Measurements from ENCODE around the gene ZNF816. TPM values are rescaled to one million over a fixed set of nuclear protein-coding genes. Genes with fewer than 3 reads are reported as not detected.
"Not testable (repeated sequence)": the region's sequence is repeated elsewhere in the genome, so short reads cannot be mapped to it uniquely, and the experiment has no call there.

The ZNF816 gene
- total RNA-seq, 1 experiment from 2014 or later: 6.3 TPM

DNA sequence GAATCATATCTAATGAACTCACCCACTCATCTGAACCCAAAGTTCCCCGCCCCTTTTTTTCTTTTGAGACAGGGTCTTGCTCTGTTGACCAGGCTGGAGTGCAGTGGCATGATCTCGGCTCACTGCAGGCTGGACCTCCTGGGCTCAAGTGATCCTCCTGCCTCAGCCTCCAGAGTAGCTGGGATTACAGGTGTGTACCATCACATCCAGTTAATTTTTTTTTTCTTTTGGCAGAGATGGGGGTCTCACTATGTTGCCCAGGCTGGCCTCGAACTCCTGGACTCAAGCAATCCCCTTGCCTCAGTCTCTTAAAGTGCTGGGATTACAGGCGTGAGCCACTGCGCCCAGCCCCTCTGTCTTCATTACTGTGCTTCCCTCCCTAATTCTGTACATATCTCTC, 21.8 kb downstream of the ZNF816 start:
- DNase-seq (ENCODE audit: low spot score); in situ Hi-C loops (cut with HindIII; ENCODE audit: low sequenced_read_pairs): not testable (repeated sequence)

GRCh38 chr19:52938761-52939160, 23.9 kb downstream of the ZNF816 start:
- in situ Hi-C loops (cut with HindIII; ENCODE audit: low sequenced_read_pairs): no loop called here

DNA sequence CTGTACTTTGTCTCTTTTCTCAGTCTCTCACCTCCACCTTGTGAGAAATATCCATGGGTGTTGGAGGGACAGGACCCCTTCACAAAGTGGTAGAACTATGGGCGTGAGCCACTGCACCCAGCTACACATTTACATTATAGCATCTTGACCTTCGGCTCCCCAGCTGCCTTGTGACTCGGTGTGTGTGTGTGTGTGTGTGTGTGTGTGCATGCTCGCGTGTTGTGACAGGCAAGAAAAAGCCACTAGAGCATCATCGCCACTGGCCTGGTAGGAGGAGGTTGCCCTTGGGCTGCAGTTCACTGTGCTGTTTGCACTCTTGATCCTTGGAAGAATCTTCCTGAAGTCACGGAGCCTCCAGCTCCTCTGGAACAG, 25.7 kb downstream of the ZNF816 start:
- in situ Hi-C loops (cut with HindIII; ENCODE audit: low sequenced_read_pairs): no loop called here
- no peak for DNase-seq (ENCODE audit: low spot score)

More at GRCh38 chr19:52938761-52939160, 23.9 kb downstream of the ZNF816 start:
- no peak for DNase-seq (ENCODE audit: low spot score)

DNA sequence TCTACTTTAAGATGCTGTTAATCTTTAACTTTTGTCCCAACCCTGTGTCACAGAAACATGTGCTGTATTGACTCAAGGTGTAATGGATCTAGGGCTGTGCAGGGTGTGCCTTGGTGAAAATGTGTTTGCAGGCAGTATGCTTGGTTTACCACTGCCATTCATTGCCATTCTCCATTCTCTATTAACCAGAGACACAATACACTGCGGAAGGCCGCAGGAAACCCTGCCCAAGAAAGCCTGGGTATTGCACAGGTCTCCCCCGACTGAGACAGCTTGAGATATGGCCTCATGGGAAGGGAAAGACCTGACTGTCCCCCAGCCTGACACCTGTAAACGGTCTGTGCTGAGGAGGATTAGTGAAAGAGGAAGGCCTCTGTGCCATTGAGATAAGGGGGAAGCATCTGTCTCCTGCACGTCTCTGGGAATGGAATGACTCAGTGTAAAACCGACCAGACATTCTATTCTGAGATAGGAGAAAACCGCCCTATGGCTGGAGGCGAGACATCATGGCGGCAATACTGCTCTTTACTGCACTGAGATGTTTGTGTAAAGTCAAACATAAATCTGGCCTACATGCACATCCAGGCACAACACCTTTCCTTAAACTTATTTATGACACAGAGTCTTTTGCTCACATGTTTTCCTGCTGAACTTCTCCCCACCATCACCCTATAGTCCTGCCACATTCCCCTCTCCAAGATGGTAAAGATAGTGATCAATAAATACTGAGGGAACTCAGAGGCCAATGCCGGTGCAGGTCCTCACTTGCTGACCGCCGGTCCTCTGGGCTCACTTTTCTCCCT, 26.3 kb downstream of the ZNF816 start:
- in situ Hi-C loops (cut with HindIII; ENCODE audit: low sequenced_read_pairs): no loop called here
- no peak for DNase-seq (ENCODE audit: low spot score)

- in situ Hi-C loops (cut with HindIII; ENCODE audit: low sequenced_read_pairs): no loop called here
- DNase-seq (ENCODE audit: low spot score): no peak
These were observed 27.2 kb downstream of the ZNF816 start for GRCh38 chr19:52935434-52935833.

DNA sequence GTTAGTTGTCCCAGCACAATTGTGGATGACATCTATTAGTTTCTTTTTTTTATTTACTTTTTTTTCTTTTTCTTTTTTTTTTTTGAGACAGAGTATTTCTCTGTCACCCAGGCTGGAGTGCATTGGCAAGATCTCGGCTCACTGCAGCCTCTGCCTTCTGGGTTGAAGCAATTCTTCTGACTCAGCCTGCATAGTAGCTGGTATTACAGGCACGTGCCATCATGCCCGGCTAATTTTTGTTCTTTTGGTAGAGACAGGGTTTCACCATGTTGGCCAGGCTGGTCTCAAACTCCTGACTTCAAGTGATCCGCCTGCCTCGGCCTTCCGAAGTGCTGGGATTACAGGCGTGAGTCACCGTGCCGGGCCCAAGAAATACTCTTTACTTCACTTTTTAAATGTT, 38.0 kb downstream of the ZNF816 start:
- in situ Hi-C loops (cut with HindIII; ENCODE audit: low sequenced_read_pairs); DNase-seq (ENCODE audit: low spot score): not testable (repeated sequence)

DNA sequence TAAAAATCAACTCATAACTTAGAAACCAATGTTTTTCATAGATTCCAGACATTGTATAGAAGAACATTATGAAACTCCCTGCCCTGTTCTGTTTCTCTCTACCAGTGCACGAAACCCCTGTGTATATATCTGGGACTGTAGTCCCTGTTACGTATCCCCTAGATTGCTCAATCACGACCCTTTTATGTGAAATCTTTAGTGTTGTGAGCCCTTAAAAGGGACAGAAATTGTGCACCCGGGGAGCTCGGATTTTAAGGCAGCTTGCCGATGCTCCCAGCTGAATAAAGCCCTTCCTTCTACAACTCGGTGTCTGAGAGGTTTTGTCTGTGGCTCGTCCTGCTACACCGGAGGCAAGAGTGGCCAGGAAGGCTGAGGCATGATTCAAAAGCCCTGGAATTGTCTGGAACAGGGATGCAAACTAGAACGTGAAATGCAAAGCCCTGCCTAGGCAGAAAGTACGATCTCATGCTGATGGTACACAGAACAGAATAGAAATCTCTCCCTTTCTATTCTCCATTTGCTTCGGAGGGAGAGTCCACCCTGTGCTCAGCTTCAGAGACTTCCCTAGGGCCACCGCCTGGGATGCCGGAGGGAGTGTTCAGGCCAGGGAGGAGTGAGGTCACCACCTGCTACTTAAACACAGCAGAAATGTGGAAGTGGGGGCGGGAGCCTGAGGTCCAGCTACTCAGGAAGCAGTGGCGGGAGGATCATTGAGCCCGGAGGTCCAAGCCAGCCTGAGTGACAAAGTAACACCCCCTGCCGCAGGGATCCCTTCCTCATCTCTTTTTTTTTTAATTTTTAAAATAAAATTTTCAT, 38.7 kb downstream of the ZNF816 start:
- peak; percentile 48 for DNase-seq (ENCODE audit: low spot score)

DNA sequence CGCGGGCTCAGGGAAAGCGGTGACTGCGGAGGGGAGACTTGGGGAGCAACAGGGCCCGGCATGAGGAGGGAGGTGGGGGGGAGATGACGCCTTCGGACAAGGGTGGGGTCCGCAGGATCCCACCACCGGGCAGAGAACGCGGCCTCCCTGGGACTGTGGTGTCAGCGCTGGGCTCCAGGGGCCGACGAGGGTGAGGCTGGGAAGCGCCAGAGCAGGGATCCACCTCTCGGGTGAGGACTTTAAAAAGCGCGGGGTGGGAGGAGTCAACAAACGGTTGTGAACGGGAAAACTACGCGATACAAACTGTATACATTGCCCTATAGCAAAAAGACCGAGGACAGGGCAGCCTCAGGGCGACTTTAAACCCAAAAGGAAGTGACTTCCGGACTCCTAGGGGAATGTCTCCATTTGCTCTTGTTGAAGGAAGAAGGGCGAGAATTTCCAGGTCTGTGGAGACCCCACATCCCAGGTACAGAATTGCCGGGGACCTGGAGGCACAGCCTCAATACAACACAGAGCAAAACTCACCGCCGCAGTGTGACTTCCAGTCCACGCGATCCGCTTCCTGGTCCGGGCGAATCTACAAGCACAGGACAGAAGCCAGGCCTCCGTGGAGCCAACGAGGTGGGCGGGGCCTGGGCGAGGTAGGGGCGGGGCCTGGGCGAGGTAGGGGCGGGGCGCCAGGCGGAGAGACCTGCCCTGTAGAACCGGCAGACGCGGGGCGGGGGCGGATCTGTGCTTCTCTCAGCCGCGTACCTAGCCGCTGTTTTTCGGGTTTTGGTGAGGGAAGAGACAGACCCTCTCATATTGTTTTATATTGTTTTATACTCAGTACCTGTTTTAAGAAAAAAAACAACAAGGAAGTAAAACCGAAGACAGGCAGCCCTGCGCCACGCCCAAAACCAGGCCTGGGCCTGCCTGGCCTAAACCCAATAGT, 39.6 kb downstream of the ZNF816 start, which contains the start of gene ZNF888:
Gene ZNF888, minus strand, starts transcription at position 588 of the 937 bp plus-strand sequence. CDS start 5,555 bp downstream, outside the sequence.
- in situ Hi-C loops (cut with HindIII; ENCODE audit: low sequenced_read_pairs): no loop called here

More for the DNA sequence above, 38.7 kb downstream of the ZNF816 start:
- in situ Hi-C loops (cut with HindIII; ENCODE audit: low sequenced_read_pairs): no loop called here

GRCh38 chr19:52917531-52917930, 45.1 kb downstream of the ZNF816 start:
- no peak for DNase-seq (ENCODE audit: low spot score)

More for the DNA sequence above, 39.6 kb downstream of the ZNF816 start, which contains the start of gene ZNF888:
- peak; percentile 92 for DNase-seq (ENCODE audit: low spot score)

DNA sequence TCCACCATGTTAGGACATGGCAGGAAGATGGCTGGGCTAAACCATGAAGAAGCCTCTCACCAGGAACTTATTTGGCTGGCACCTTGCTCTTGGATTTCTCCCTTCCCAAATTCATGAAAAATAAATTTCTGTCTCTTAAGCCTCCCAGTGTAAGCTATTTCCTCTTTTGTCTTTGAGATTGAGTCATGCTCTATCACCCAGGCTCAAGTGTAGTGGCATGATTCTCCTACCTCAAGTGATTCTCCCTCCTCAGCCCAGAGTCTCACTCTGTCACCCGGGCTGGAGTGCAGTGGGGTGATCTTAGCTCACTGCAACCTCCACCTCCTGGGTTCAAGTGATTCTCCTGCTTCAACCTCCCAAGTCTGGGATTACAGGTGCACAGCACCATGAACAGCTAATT, 52.0 kb downstream of the ZNF816 start:
- in situ Hi-C loops (cut with HindIII; ENCODE audit: low sequenced_read_pairs): no loop called here
- DNase-seq (ENCODE audit: low spot score): no peak

More at GRCh38 chr19:52917531-52917930, 45.1 kb downstream of the ZNF816 start:
- in situ Hi-C loops (cut with HindIII; ENCODE audit: low sequenced_read_pairs): no loop called here

GRCh38 chr19:52904052-52904780, 58.5 kb downstream of the ZNF816 start:
- in situ Hi-C loops (cut with HindIII; ENCODE audit: low sequenced_read_pairs); DNase-seq (ENCODE audit: low spot score): not testable (repeated sequence)

- no peak for DNase-seq (ENCODE audit: low spot score)
- in situ Hi-C loops (cut with HindIII; ENCODE audit: low sequenced_read_pairs): no loop called here
These were observed 60.8 kb downstream of the ZNF816 start for GRCh38 chr19:52901842-52902241.

Other genes with a start within 250 kb of the ZNF816 start
- gene ZNF611, start 227.8 kb downstream of the ZNF816 start, total RNA-seq (2014; rRNA removed; shearing (Covaris generic)): 3.9 and 8.9 TPM in 2 replicates
- gene ZNF600, start 176.1 kb downstream of the ZNF816 start, total RNA-seq (2014; rRNA removed; shearing (Covaris generic)): 0.31 and 1.1 TPM in 2 replicates
- 12.1 and 14.2 TPM in 2 replicates for gene ZNF28, start 141.2 kb downstream of the ZNF816 start, total RNA-seq (2014; rRNA removed; shearing (Covaris generic))
- gene ZNF468, start 105.3 kb downstream of the ZNF816 start, total RNA-seq (2014; rRNA removed; shearing (Covaris generic)): 4.1 and 4.6 TPM in 2 replicates
- not detected in 2 replicates for gene ZNF320, start 65.2 kb downstream of the ZNF816 start, total RNA-seq (2014; rRNA removed; shearing (Covaris generic))
- 1.2 and 1.8 TPM in 2 replicates for gene ZNF888, start 39.5 kb downstream of the ZNF816 start, total RNA-seq (2014; rRNA removed; shearing (Covaris generic))
- not detected in 2 replicates for gene ERVV-1, start 51.0 kb upstream of the ZNF816 start, total RNA-seq (2014; rRNA removed; shearing (Covaris generic))
- not detected in 2 replicates for gene ERVV-2, start 81.9 kb upstream of the ZNF816 start, total RNA-seq (2014; rRNA removed; shearing (Covaris generic))
- 17.0 and 18.6 TPM in 2 replicates for gene ZNF160, start 140.5 kb upstream of the ZNF816 start, total RNA-seq (2014; rRNA removed; shearing (Covaris generic))
- 2.3 and 3.6 TPM in 2 replicates for gene ZNF415, start 170.0 kb upstream of the ZNF816 start, total RNA-seq (2014; rRNA removed; shearing (Covaris generic))
- 3.3 and 4.9 TPM in 2 replicates for gene ZNF347, start 196.2 kb upstream of the ZNF816 start, total RNA-seq (2014; rRNA removed; shearing (Covaris generic))
- gene ZNF665, start 230.5 kb upstream of the ZNF816 start, total RNA-seq (2014; rRNA removed; shearing (Covaris generic)): not detected in 2 replicates